ENCODE data around the gene UST.
A peak's percentile ranks its signal among the peaks of the same experiment; 100 is the strongest.

Gene UST

GRCh38 chr6:149008741-149009140 lies 261.9 kb downstream of the UST start:
- no peak overlapping the region for H2AFZ ChIP-seq
- no peak overlapping the region for H3K4me3 ChIP-seq (ENCODE audit: low read depth, low read length)
- peaks cover under 1% of the 10 kb centered on the region for H3K4me1 ChIP-seq
- H3K27ac ChIP-seq, result no peak overlapping the region
- H3K9me3 ChIP-seq (ENCODE audit: control insufficient read depth, low read length), result no peaks in the 10 kb centered on the region
- no peak for TF ChIP-seq CTCF (IDR thresholded peaks at IDR 0.05)
- no peaks in the 10 kb centered on the region for H3K36me3 ChIP-seq (ENCODE audit: control insufficient read depth, insufficient read depth, low read length)
- no peaks in the 10 kb centered on the region for H3K27me3 ChIP-seq (ENCODE audit: control insufficient read depth, insufficient read depth, low read length)
- H3K4me2 ChIP-seq (ENCODE audit: low read length), result no peak overlapping the region
- no peak overlapping the region for H3K9ac ChIP-seq
- no peaks in the 10 kb centered on the region for H3K79me2 ChIP-seq

- H3K4me1 ChIP-seq, result peaks cover 6% of the 10 kb centered on the region
- H3K4me2 ChIP-seq (ENCODE audit: low read length), result no peak overlapping the region
- no peaks in the 10 kb centered on the region for H3K79me2 ChIP-seq
- no peak overlapping the region for H2AFZ ChIP-seq
- no peak overlapping the region for H3K9ac ChIP-seq
- H3K27me3 ChIP-seq (ENCODE audit: control insufficient read depth, insufficient read depth, low read length), result no peaks in the 10 kb centered on the region
- H3K27ac ChIP-seq, result no peak overlapping the region
- no peak overlapping the region for H3K4me3 ChIP-seq (ENCODE audit: low read depth, low read length)
- no peaks in the 10 kb centered on the region for H3K36me3 ChIP-seq (ENCODE audit: control insufficient read depth, insufficient read depth, low read length)
- no peak for TF ChIP-seq CTCF (IDR thresholded peaks at IDR 0.05)
- no peaks in the 10 kb centered on the region for H3K9me3 ChIP-seq (ENCODE audit: control insufficient read depth, low read length)
Measured at GRCh38 chr6:149012040-149012545, 265.3 kb downstream of the UST start.

- no peaks in the 10 kb centered on the region for H3K79me2 ChIP-seq
- no peak overlapping the region for H3K9ac ChIP-seq
- no peaks in the 10 kb centered on the region for H3K9me3 ChIP-seq (ENCODE audit: control insufficient read depth, low read length)
- H3K36me3 ChIP-seq (ENCODE audit: control insufficient read depth, insufficient read depth, low read length), result no peaks in the 10 kb centered on the region
- no peak overlapping the region for H3K4me2 ChIP-seq (ENCODE audit: low read length)
- no peak overlapping the region for H3K27ac ChIP-seq
- TF ChIP-seq CTCF (IDR thresholded peaks at IDR 0.05), result no peak
- peak overlapping the region; percentile 65 for H2AFZ ChIP-seq
- no peaks in the 10 kb centered on the region for H3K27me3 ChIP-seq (ENCODE audit: control insufficient read depth, insufficient read depth, low read length)
- H3K4me1 ChIP-seq, result peaks cover 6% of the 10 kb centered on the region
- no peak overlapping the region for H3K4me3 ChIP-seq (ENCODE audit: low read depth, low read length)
Measured at GRCh38 chr6:149013586-149014344, 266.9 kb downstream of the UST start.

- no peak overlapping the region for H3K27ac ChIP-seq
- H3K4me1 ChIP-seq, result peaks cover 6% of the 10 kb centered on the region
- H2AFZ ChIP-seq, result no peak overlapping the region
- H3K9me3 ChIP-seq (ENCODE audit: control insufficient read depth, low read length), result no peaks in the 10 kb centered on the region
- no peak overlapping the region for H3K4me2 ChIP-seq (ENCODE audit: low read length)
- no peaks in the 10 kb centered on the region for H3K79me2 ChIP-seq
- no peaks in the 10 kb centered on the region for H3K27me3 ChIP-seq (ENCODE audit: control insufficient read depth, insufficient read depth, low read length)
- no peak for TF ChIP-seq CTCF (IDR thresholded peaks at IDR 0.05)
- H3K9ac ChIP-seq, result no peak overlapping the region
- no peak overlapping the region for H3K4me3 ChIP-seq (ENCODE audit: low read depth, low read length)
- H3K36me3 ChIP-seq (ENCODE audit: control insufficient read depth, insufficient read depth, low read length), result no peaks in the 10 kb centered on the region
Measured at GRCh38 chr6:149014631-149015534, 268.1 kb downstream of the UST start.

Data from parathyroid adenoma (tissue), 2 donors.